ENCODE results near the gene SPR. TPM values are rescaled to one million over a fixed set of nuclear protein-coding genes. Genes with fewer than 3 reads are reported as not detected.
A peak's percentile ranks its signal among the peaks of the same experiment; 100 is the strongest.

The SPR gene
- total RNA-seq, 4 donors from 2014 or later: 83.8 to 431 (median 98.0) TPM

GRCh38 chr2:72896446-72896845 lies 9.2 kb downstream of the SPR start:
- no peaks in the 10 kb centered on the region for H3K9me3 ChIP-seq
- no peak overlapping the region for H3K4me3 ChIP-seq
- TF ChIP-seq EP300 (IDR thresholded peaks at IDR 0.05; ENCODE audit: low read depth) (no peak), POLR2A (IDR thresholded peaks at IDR 0.05) (no peak), POLR2AphosphoS5 (IDR thresholded peaks at IDR 0.05) (no peak), CTCF (IDR thresholded peaks at IDR 0.05) (no peak)
- WGBS, 2 donors (ENCODE audit: low coverage in 1 of 2): 74 to 78% methylated on average over 2 to 4 of the region's 4 CpGs
- H3K4me1 ChIP-seq: peaks cover 4 to 16% (median 13%) of the 10 kb centered on the region in 4 donors
- intact Hi-C loops (cut with DNase I; ENCODE audit: low total_unique reads) (loop anchor here (10.0 kb wide), 1 partner anchor 278 kb away; no protein-coding TSS in a partner anchor), in situ Hi-C loops (cut with MboI; ENCODE audit: low pct_ligation_motif_present in 1 of 4, low pct_unique_long_range_greater_than_20kb in 1 of 4, low sequenced_read_pairs in 3 of 4) (loop anchor here in 2 of 4 donors (25.0 kb wide), 2 partner anchors 266 to 291 kb away; no protein-coding TSS in a partner anchor)
- DNase-seq: no peak
- H3K36me3 ChIP-seq: peaks cover 0 to 6% (median 1%) of the 10 kb centered on the region in 4 donors
- peaks cover 30% of the 10 kb centered on the region for H3K27me3 ChIP-seq
- H3K27ac ChIP-seq: peak overlapping the region in 1 of 4 donors; percentile 6

- in situ Hi-C loops (cut with MboI; ENCODE audit: low pct_ligation_motif_present in 1 of 4, low pct_unique_long_range_greater_than_20kb in 1 of 4, low sequenced_read_pairs in 3 of 4) (loop anchor here in 2 of 4 donors (25.0 kb wide), 2 partner anchors 264 to 289 kb away; no protein-coding TSS in a partner anchor), intact Hi-C loops (cut with DNase I; ENCODE audit: low total_unique reads) (loop anchor here (10.0 kb wide), 1 partner anchor 277 kb away; no protein-coding TSS in a partner anchor)
- Histone ChIP-seq H3K4me1 (peaks cover 4 to 16% (median 13%) of the 10 kb centered on the region in 4 donors), H3K4me3 (no peak overlapping the region), H3K27me3 (peaks cover 46% of the 10 kb centered on the region), H3K36me3 (no peaks in the 10 kb centered on the region), H3K9me3 (no peaks in the 10 kb centered on the region), H3K27ac (no peak overlapping the region)
- TF ChIP-seq CTCF (IDR thresholded peaks at IDR 0.05) (no peak), EP300 (IDR thresholded peaks at IDR 0.05; ENCODE audit: low read depth) (no peak), POLR2A (IDR thresholded peaks at IDR 0.05) (no peak), POLR2AphosphoS5 (IDR thresholded peaks at IDR 0.05) (no peak)
- WGBS, 2 donors (ENCODE audit: low coverage in 1 of 2): 64 to 66% methylated on average over 8 to 18 of the region's 18 CpGs
- DNase-seq: no peak
Observed at GRCh38 chr2:72897785-72898584, 10.8 kb downstream of the SPR start.

- intact Hi-C loops (cut with DNase I; ENCODE audit: low total_unique reads): loop anchor here (10.0 kb wide), 1 partner anchor 276 kb away; no protein-coding TSS in a partner anchor
Observed at GRCh38 chr2:72898585-72898906, 11.3 kb downstream of the SPR start.

More at GRCh38 chr2:72898585-72898906, 11.3 kb downstream of the SPR start:
- H3K4me1 ChIP-seq: peaks cover 4 to 16% (median 13%) of the 10 kb centered on the region in 4 donors
- 83% methylated on average over 2 of the region's 2 CpGs; no CpG with 5 or more reads in 1 of the 2 donors for WGBS, 2 donors (ENCODE audit: low coverage in 1 of 2)
- no peaks in the 10 kb centered on the region for H3K36me3 ChIP-seq
- H3K9me3 ChIP-seq: no peaks in the 10 kb centered on the region
- H3K27ac ChIP-seq: no peak overlapping the region
- in situ Hi-C loops (cut with MboI; ENCODE audit: low pct_ligation_motif_present in 1 of 4, low pct_unique_long_range_greater_than_20kb in 1 of 4, low sequenced_read_pairs in 3 of 4): loop anchor here in 2 of 4 donors (25.0 kb wide), 2 partner anchors 264 to 289 kb away; no protein-coding TSS in a partner anchor
- peaks cover 51% of the 10 kb centered on the region for H3K27me3 ChIP-seq
- no peak for DNase-seq
- no peak for TF ChIP-seq EP300 (IDR thresholded peaks at IDR 0.05; ENCODE audit: low read depth)
- TF ChIP-seq POLR2A (IDR thresholded peaks at IDR 0.05): no peak
- TF ChIP-seq CTCF (IDR thresholded peaks at IDR 0.05): no peak
- TF ChIP-seq POLR2AphosphoS5 (IDR thresholded peaks at IDR 0.05): no peak
- H3K4me3 ChIP-seq: no peak overlapping the region
